Right ventricle myocardium superior (tissue), 1 donor: ENCODE measurements around the gene GJB6. TPM values are rescaled to one million over a fixed set of nuclear protein-coding genes. Genes with fewer than 3 reads are reported as not detected.

Experiments used
- total RNA-seq: library from RNA; stranded (reverse); fragmentation: NEBNext Ultra II Directional; extraction: Animal tissue kit (Norgen Biotek cat#: 25700); gene quantifications from one replicate; pipeline ENCODE4 v1.2.1, GENCODE V29; 2021
- donor health status: DM: no; HTN: yes; CAD: no; lungs with severe emphysema.

GJB6 gene
- total RNA-seq, 1 donor from 2014 or later: not detected

Other genes starting within 250 kb of the GJB6 start
- gene GJA3, start 71.3 kb downstream of the GJB6 start, total RNA-seq: 13.9 TPM
- 0.38 TPM for gene GJB2, start 39.4 kb downstream of the GJB6 start, total RNA-seq